LNCaP clone FGC (cell line): Measurements from ENCODE around the gene INSL3.

Experiments
- DNase-seq: peaks from one replicate; pipeline ENCODE4 v3.0.0-alpha.2; 2011; ENCODE audit warnings: low read depth
- H3K4me3 ChIP-seq: 2 replicates; pipeline ENCODE4 v1.5.1; 2011; ENCODE audit warnings: mild to moderate bottlenecking, low read depth, low read length, control low read depth
- TF ChIP-seq, protein P1 (sequence below): IDR thresholded peaks from 2 replicates; pipeline ENCODE4 v1.5.1; 2012; ENCODE audit warnings: mild to moderate bottlenecking; ENCODE audit not compliant: control insufficient read depth, insufficient read depth; ENCODE audit errors: extremely low read depth

Gene INSL3

DNA sequence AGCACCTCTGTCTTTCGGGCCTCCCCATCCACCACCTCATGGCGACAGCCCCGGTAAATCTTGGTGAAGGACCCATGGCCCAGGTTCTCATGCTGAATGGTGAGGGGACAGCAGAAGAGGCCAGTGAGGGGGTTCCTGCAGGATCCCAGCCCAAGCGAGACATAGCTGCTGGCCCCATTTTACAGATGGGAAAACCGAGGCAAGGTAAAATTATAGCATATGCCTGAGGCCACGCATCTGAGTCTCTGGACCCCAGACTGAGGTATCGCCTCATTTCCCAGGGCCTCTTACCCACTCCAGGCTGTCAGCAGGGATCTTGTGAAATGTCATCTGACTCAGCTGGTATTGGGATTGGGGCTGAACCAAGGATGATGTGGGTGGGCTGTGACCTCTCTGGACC, 16.7 kb upstream of the INSL3 start:
- TF ChIP-seq, protein P1, sequence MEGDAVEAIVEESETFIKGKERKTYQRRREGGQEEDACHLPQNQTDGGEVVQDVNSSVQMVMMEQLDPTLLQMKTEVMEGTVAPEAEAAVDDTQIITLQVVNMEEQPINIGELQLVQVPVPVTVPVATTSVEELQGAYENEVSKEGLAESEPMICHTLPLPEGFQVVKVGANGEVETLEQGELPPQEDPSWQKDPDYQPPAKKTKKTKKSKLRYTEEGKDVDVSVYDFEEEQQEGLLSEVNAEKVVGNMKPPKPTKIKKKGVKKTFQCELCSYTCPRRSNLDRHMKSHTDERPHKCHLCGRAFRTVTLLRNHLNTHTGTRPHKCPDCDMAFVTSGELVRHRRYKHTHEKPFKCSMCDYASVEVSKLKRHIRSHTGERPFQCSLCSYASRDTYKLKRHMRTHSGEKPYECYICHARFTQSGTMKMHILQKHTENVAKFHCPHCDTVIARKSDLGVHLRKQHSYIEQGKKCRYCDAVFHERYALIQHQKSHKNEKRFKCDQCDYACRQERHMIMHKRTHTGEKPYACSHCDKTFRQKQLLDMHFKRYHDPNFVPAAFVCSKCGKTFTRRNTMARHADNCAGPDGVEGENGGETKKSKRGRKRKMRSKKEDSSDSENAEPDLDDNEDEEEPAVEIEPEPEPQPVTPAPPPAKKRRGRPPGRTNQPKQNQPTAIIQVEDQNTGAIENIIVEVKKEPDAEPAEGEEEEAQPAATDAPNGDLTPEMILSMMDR, result no peak
- no peak overlapping the region for H3K4me3 ChIP-seq
- DNase-seq, result no peak

DNA sequence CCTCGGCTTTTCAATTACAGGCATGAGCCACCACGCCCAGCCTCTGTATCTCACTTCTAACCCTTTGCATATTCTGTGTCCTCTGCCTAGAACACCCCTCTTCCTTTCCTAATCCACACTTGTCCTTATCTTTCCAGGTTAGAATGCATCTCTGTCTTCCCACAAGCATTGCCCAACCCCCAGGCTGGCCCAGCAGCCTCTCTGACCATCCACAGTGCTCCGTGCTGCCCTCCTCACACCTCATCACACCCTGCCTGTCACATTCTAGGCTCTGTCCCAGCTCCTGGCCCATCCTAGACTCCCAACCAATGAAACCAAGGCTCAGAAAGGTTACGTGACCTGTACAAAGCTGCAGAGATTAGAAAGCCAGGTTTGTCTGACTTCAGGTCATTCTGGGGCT, 15.2 kb upstream of the INSL3 start:
- TF ChIP-seq, protein P1, result no peak
- H3K4me3 ChIP-seq, result no peak overlapping the region
- DNase-seq, result no peak

DNA sequence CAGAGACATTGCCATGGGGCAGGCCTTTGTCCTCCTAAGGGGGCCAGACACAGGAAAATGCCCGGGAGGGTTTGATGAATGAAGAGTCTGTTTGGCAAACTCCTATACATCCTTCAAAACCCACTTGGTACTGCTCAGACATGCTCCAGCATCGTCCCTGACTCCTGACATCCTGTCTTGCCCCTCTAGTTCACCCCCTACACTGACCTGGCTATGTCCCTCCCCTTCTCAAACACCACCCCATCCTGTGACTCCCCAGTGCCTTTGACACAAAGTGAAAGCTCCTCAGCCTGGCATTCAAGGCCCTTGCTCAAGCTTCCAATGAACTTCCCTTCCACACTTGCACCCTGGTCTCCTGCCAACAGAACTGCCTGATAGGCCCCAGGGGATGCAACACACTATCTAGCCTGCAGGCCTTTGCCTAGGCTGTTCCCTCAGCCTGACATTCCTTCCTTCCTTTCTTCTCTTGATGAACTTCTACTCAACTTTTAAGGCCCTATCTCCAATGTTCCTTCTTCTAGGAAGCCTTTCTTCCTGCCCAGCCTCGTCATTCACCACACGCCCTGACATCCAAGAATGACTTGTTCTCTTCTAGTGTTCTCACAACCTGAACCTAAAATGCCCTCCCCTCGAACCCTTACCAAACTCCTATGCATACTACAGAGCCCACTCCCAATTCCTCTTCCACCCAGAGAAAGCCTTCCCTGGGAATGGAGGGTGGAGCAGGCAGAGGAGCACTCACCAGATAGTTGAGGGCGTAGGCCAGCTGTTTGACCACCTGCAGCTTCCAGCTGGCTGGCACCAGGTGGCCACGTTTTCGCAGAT, 14.1 kb upstream of the INSL3 start:
- DNase-seq, result no peak
- TF ChIP-seq, protein P1, result no peak
- H3K4me3 ChIP-seq, result no peak overlapping the region

DNA sequence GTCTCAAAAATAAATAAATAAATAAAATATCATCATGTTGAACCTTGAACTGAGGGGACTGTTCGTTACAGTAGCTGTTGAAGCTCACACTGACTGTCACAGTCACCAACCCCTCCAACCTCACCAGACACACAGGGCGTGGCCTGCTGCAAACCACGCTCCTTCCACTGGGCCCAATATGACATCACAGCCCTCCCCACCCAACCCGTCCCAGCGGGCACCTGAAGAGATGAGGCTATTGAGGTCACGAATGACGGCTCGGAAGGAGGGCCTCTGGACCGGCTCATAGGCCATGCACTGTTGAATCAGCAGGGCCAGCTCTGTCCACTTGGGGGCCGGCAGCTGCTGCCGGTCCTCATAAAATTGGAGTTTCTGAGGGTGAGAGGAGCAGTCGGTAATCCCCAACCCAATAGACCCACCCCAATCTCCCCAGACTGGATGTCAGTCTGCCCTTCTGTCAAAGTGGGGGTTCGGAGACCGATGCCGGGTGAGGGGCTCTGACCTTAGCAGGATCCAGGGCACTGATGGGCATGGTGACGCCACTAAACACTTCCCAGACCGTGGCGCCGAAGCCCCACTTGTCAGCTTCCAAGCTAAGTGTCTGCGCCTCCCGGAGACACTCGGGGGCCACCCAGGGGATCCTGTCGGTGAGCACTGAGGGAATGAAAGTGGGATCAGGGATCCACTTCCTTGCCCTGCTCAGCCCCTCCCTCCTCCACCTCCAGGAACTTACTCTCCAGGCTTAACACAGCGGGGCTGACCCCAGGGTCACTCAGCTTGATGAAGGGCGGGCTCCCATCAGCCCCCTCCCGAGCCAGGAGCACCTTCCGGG, 13.2 kb upstream of the INSL3 start:
- TF ChIP-seq, protein P1, result no peak
- DNase-seq, result no peak
- no peak overlapping the region for H3K4me3 ChIP-seq

DNA sequence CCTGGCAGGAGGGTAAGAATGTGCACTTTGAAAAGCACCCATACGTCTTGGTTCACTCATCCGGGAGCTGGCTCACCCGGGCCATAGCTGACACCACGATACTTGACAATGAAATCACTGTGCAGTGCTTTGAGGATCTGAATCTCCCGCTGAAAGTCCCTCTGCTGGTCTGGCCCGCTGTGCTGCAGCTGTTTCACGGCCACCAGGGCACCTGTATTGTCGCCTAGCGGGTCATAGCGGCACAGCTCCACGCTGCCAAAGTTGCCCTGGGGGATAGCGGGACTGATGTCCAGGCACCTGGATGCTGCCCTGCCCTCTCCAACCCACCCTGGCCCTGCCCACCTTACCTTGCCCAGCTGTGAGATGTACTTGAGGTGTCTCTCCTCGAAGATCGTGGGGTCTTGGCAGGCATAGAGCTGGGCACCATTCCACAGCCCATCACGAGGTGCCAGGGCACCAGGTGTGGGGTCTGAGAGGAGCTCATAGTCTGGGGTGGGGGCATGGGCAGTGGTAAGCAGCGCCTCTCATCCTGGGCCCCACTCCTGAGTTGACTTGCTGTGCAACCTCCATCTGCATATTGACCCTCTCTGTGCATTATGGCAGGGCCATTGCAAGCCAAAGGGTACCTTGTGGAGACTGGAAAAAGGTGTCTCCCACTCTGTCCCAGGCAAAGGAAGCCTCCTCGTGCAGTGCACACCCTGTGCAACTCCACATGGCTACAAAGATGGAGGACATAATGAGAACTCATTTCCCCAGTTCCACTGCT, 11.3 kb upstream of the INSL3 start:
- TF ChIP-seq, protein P1, result no peak
- DNase-seq, result no peak
- H3K4me3 ChIP-seq, result no peak overlapping the region

DNA sequence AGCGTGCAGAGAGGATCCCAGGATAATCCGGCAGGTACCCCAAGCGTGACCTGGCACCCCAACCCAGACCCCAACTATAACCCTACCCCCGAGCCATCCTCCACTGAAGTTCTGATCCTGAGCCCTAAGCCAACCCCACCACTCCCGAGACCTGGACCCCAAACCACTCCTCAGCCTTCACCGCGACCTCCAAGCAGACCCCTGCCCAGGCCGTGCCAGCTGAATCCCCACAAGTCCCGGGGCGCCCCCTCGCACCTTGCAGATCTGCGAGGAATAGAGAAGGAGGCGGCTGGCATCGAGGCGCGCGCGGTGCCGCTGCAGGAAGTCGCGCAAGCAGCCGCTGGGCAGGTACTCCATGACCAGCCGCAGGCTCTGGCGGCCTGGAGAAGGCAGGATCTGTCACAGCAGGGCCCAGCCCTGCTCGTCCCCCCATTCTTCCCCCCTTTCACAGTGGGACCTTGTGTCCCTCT, 10.1 kb upstream of the INSL3 start:
- TF ChIP-seq, protein P1, result no peak
- no peak overlapping the region for H3K4me3 ChIP-seq
- no peak for DNase-seq
